Neural cell (in vitro differentiated cells): ENCODE measurements around the gene MROH2A. TPM values are rescaled to one million over a fixed set of nuclear protein-coding genes. Genes with fewer than 3 reads are reported as not detected.

Experiments used
- H2AFZ ChIP-seq: fragments of 200-600, 300-800 bp; sonication (generic), shearing (Covaris generic); 2 replicates; pipeline ENCODE4 v1.6.0; 2014; ENCODE audit warnings: low read depth, mild to moderate bottlenecking, antibody characterized with exemption, low read length, moderate library complexity
- H3F3A ChIP-seq: fragments of 200-600 bp; shearing (Covaris generic); 2 replicates; pipeline ENCODE4 v1.6.1; 2016; ENCODE audit warnings: mild to moderate bottlenecking, moderate library complexity, mixed read lengths, antibody characterized with exemption, low read length; ENCODE audit not compliant: insufficient read depth, poor library complexity, severe bottlenecking
- H3K27ac ChIP-seq: fragments of 200-600, 300-800 bp; sonication (generic), shearing (Covaris generic); 2 replicates; pipeline ENCODE4 v1.5.1; 2014; ENCODE audit warnings: mild to moderate bottlenecking, low read length, moderate library complexity
- H3K27me3 ChIP-seq: fragments of 300-800, 200-600 bp; sonication (generic), shearing (Covaris generic); 2 replicates; pipeline ENCODE4 v1.6.0; 2014; ENCODE audit warnings: mild to moderate bottlenecking, low read depth, low read length, moderate library complexity; ENCODE audit not compliant: insufficient read depth
- H3K36me3 ChIP-seq: fragments of 300-800, 200-600 bp; sonication (generic), shearing (Covaris generic); 2 replicates; pipeline ENCODE4 v1.5.1; 2014; ENCODE audit warnings: mild to moderate bottlenecking, antibody characterized with exemption, low read length, moderate library complexity; ENCODE audit not compliant: insufficient read depth
- H3K4me2 ChIP-seq: fragments of 300-800, 200-600 bp; sonication (generic), shearing (Covaris generic); 2 replicates; pipeline ENCODE4 v1.6.0; 2014; ENCODE audit warnings: mild to moderate bottlenecking, low read length
- H3K4me3 ChIP-seq: fragments of 300-800, 200-600 bp; sonication (generic), shearing (Covaris generic); 2 replicates; pipeline ENCODE4 v1.5.1; 2014; ENCODE audit warnings: mild to moderate bottlenecking, low read length, moderate library complexity
- H3K79me2 ChIP-seq: fragments of 200-600 bp; shearing (Covaris generic); replicated peaks from 2 replicates; pipeline ENCODE4 v1.6.0; 2014; ENCODE audit warnings: mild to moderate bottlenecking, low read length, moderate library complexity; ENCODE audit not compliant: insufficient read depth
- H3K9ac ChIP-seq: fragments of 300-800, 200-600 bp; sonication (generic), shearing (Covaris generic); 2 replicates; pipeline ENCODE4 v1.6.1; 2016; ENCODE audit warnings: mild to moderate bottlenecking, low read length, mixed read lengths
- H3K9me2 ChIP-seq: fragments of 200-600 bp; shearing (Covaris generic); 2 replicates; pipeline ENCODE4 v1.6.1; 2016; ENCODE audit warnings: mild to moderate bottlenecking, low read length, mixed read lengths; ENCODE audit not compliant: insufficient read depth
- H3K9me3 ChIP-seq: fragments of 200-600, 300-800 bp; sonication (generic), shearing (Covaris generic); 2 replicates; pipeline ENCODE4 v1.6.1; 2016; ENCODE audit warnings: mild to moderate bottlenecking, mixed run types, low read length, moderate library complexity, mixed read lengths
- H4K20me1 ChIP-seq: fragments of 200-600 bp; shearing (Covaris generic); 2 replicates; pipeline ENCODE4 v1.6.1; 2016; ENCODE audit warnings: mild to moderate bottlenecking, mixed run types; ENCODE audit not compliant: insufficient read depth
- EP300 ChIP-seq: fragments of 450-650 bp; conservative IDR thresholded peaks from 2 replicates; pipeline ENCODE4 v1.6.1; 2014; ENCODE audit warnings: antibody characterized with exemption, mild to moderate bottlenecking, moderate library complexity; ENCODE audit not compliant: poor library complexity, severe bottlenecking
- EZH2 ChIP-seq: fragments of 200-600, 300-800 bp; shearing (Covaris generic), sonication (generic); IDR thresholded peaks from 2 replicates; pipeline ENCODE4 v1.6.1; 2014; ENCODE audit warnings: antibody characterized with exemption, low read length, borderline replicate concordance, mild to moderate bottlenecking; ENCODE audit not compliant: insufficient read depth, poor library complexity, severe bottlenecking
- MXI1 ChIP-seq: fragments of 450-650 bp; conservative IDR thresholded peaks from 2 replicates; pipeline ENCODE4 v1.6.1; 2014; ENCODE audit warnings: antibody characterized with exemption, mild to moderate bottlenecking; ENCODE audit not compliant: poor library complexity, severe bottlenecking
- POLR2AphosphoS5 ChIP-seq: IDR thresholded peaks from 2 replicates; pipeline ENCODE4 v1.6.1; 2012
- RAD21 ChIP-seq: fragments of 450-650 bp; conservative IDR thresholded peaks from 2 replicates; pipeline ENCODE4 v1.6.1; 2014; ENCODE audit warnings: antibody characterized with exemption, mild to moderate bottlenecking, moderate library complexity
- SMC3 ChIP-seq: fragments of 450-650 bp; conservative IDR thresholded peaks from 2 replicates; pipeline ENCODE4 v1.6.1; 2014; ENCODE audit warnings: antibody characterized with exemption, mild to moderate bottlenecking, moderate library complexity; ENCODE audit not compliant: poor library complexity
- TAF1 ChIP-seq: IDR thresholded peaks from 2 replicates; pipeline ENCODE4 v1.6.1; 2012; ENCODE audit warnings: low read depth
- polyA plus RNA-seq: library from polyadenylated mRNA; depleted of rRNA; stranded (reverse); fragments of >200 nt; gene quantifications from 2 replicates; pipeline ENCODE4 v1.2.3, GENCODE V29; 2014
- TF ChIP-seq, protein P1 (sequence below): IDR thresholded peaks from 2 replicates; pipeline ENCODE4 v1.6.1; 2012; ENCODE audit warnings: borderline replicate concordance
- TF ChIP-seq, protein P2 (sequence below): fragments of 450-650 bp; IDR thresholded peaks from 2 replicates; pipeline ENCODE4 v1.5.1; 2014; ENCODE audit warnings: antibody characterized with exemption, mild to moderate bottlenecking, moderate library complexity; ENCODE audit not compliant: poor library complexity, severe bottlenecking

Gene MROH2A
- polyA plus RNA-seq, 1 donor from 2014 or later = not detected

DNA sequence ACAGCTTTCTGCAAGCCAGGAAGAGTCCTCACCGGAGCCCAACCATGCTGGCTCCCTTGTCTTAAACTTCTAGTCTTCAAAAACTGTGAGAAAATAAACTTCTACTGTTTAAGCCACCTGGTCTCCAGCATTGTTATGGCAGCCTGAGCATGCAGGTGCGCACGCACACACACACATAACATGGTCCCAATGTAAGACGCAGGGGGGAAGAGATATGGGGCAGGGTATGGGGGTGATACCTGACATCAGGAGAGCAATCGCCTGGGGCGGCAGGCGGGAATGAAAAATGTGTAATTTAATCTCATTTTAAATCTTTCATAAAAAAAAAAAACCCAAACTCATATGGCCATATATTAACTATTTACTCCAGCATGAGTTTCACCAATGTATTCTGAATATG is 58.2 kb downstream of the MROH2A start:
- no peak overlapping the region for H3K27ac ChIP-seq
- TF ChIP-seq TAF1 (no peak), SMC3 (no peak), EZH2 (no peak), EP300 (no peak), POLR2AphosphoS5 (no peak), MXI1 (no peak), RAD21 (no peak)
- TF ChIP-seq, protein P1, sequence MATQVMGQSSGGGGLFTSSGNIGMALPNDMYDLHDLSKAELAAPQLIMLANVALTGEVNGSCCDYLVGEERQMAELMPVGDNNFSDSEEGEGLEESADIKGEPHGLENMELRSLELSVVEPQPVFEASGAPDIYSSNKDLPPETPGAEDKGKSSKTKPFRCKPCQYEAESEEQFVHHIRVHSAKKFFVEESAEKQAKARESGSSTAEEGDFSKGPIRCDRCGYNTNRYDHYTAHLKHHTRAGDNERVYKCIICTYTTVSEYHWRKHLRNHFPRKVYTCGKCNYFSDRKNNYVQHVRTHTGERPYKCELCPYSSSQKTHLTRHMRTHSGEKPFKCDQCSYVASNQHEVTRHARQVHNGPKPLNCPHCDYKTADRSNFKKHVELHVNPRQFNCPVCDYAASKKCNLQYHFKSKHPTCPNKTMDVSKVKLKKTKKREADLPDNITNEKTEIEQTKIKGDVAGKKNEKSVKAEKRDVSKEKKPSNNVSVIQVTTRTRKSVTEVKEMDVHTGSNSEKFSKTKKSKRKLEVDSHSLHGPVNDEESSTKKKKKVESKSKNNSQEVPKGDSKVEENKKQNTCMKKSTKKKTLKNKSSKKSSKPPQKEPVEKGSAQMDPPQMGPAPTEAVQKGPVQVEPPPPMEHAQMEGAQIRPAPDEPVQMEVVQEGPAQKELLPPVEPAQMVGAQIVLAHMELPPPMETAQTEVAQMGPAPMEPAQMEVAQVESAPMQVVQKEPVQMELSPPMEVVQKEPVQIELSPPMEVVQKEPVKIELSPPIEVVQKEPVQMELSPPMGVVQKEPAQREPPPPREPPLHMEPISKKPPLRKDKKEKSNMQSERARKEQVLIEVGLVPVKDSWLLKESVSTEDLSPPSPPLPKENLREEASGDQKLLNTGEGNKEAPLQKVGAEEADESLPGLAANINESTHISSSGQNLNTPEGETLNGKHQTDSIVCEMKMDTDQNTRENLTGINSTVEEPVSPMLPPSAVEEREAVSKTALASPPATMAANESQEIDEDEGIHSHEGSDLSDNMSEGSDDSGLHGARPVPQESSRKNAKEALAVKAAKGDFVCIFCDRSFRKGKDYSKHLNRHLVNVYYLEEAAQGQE = no peak
- TF ChIP-seq, protein P2, sequence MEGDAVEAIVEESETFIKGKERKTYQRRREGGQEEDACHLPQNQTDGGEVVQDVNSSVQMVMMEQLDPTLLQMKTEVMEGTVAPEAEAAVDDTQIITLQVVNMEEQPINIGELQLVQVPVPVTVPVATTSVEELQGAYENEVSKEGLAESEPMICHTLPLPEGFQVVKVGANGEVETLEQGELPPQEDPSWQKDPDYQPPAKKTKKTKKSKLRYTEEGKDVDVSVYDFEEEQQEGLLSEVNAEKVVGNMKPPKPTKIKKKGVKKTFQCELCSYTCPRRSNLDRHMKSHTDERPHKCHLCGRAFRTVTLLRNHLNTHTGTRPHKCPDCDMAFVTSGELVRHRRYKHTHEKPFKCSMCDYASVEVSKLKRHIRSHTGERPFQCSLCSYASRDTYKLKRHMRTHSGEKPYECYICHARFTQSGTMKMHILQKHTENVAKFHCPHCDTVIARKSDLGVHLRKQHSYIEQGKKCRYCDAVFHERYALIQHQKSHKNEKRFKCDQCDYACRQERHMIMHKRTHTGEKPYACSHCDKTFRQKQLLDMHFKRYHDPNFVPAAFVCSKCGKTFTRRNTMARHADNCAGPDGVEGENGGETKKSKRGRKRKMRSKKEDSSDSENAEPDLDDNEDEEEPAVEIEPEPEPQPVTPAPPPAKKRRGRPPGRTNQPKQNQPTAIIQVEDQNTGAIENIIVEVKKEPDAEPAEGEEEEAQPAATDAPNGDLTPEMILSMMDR = no peak
- H3K4me2 ChIP-seq = no peak overlapping the region
- no peaks in the 10 kb centered on the region for H3K27me3 ChIP-seq
- H3K36me3 ChIP-seq = no peaks in the 10 kb centered on the region
- H4K20me1 ChIP-seq = no peaks in the 10 kb centered on the region
- H3K9me2 ChIP-seq = no peaks in the 10 kb centered on the region
- H3K9me3 ChIP-seq = no peaks in the 10 kb centered on the region
- H3K4me3 ChIP-seq = no peak overlapping the region
- H3K79me2 ChIP-seq = peaks cover 4% of the 10 kb centered on the region
- H3K9ac ChIP-seq = no peak overlapping the region
- H3F3A ChIP-seq = no peaks in the 10 kb centered on the region
- H2AFZ ChIP-seq = no peak overlapping the region

DNA sequence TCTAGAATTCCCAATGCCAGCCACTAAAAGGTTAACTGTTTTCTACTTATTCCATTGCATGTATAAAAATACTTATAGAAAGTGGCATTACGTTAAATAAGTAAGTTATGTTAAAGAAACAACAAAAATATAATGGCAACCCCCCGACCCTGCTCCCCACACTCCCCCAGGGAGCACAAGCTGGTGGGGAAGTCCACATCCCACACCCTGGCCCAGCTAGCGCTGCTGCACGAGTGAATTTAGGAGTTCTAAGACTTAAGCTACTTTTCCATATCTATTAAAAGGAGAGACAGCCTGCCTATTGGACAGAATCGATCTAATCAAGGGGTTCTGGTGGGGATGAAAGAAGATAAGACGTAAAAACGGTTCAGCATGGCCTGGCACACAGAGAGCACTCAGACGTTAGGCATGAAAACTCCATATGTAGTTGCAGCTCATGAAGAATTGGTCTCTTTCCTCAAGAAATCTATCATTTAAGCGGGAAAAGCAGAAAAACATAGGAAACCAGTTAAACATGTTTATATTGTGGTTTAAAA is 59.6 kb downstream of the MROH2A start:
- no peak for TF ChIP-seq EP300
- no peak for TF ChIP-seq EZH2
- no peak for TF ChIP-seq RAD21
- no peak for TF ChIP-seq SMC3
- TF ChIP-seq, protein P2 = no peak
- TF ChIP-seq POLR2AphosphoS5 = no peak
- TF ChIP-seq TAF1 = no peak
- TF ChIP-seq, protein P1 = no peak
- TF ChIP-seq MXI1 = no peak
- H4K20me1 ChIP-seq = no peaks in the 10 kb centered on the region
- no peak overlapping the region for H3K27ac ChIP-seq
- no peaks in the 10 kb centered on the region for H3F3A ChIP-seq
- H3K9ac ChIP-seq = no peak overlapping the region
- no peak overlapping the region for H2AFZ ChIP-seq
- H3K4me2 ChIP-seq = no peak overlapping the region
- peaks cover 4% of the 10 kb centered on the region for H3K79me2 ChIP-seq
- no peaks in the 10 kb centered on the region for H3K27me3 ChIP-seq
- H3K9me3 ChIP-seq = no peaks in the 10 kb centered on the region
- H3K36me3 ChIP-seq = no peaks in the 10 kb centered on the region
- H3K4me3 ChIP-seq = no peak overlapping the region
- H3K9me2 ChIP-seq = no peaks in the 10 kb centered on the region
